ENCODE measurements around the gene ATP1A1. TPM values are rescaled to one million over a fixed set of nuclear protein-coding genes. Genes with fewer than 3 reads are reported as not detected.
A peak's percentile ranks its signal among the peaks of the same experiment; 100 is the strongest.

The ATP1A1 gene
- total RNA-seq, 2 experiments from 2014 or later: 74.4 to 186 TPM

- TF ChIP-seq EZH2phosphoT487 (IDR thresholded peaks at IDR 0.05; ENCODE audit: borderline replicate concordance, low read depth, low read length) (no peak), CTCF (conservative IDR thresholded peaks at IDR 0.05; ENCODE audit: low read length) (no peak)
- Histone ChIP-seq H3K36me3 (ENCODE audit: insufficient read depth, low read length) (no peaks in the 10 kb centered on the region), H3K9me2 (ENCODE audit: insufficient read depth, low read length) (no peaks in the 10 kb centered on the region), H3K9me3 (ENCODE audit: low read length) (no peaks in the 10 kb centered on the region), H3K79me2 (ENCODE audit: insufficient read depth, low read depth, low read length) (peaks cover 9% of the 10 kb centered on the region; the same call in 1 of the 2 replicates), H2AFZ (ENCODE audit: low read length) (peak overlapping the region; percentile 99), H3K4me3 (ENCODE audit: low read depth, low read length, poor library complexity, severe bottlenecking) (peak overlapping the region; percentile 87), H3K4me1 (ENCODE audit: insufficient read depth, low read length, poor library complexity, severe bottlenecking) (peaks cover 30% of the 10 kb centered on the region), H4K20me1 (ENCODE audit: insufficient read depth, low read length) (no peaks in the 10 kb centered on the region), H3K4me2 (ENCODE audit: low read length) (peak overlapping the region; percentile 88), H3K27ac (ENCODE audit: low read depth, low read length, poor library complexity, severe bottlenecking) (peak overlapping the region; percentile 43)
- ChIA-PET POLR2A (interaction anchor here (0.6 to 2.6 kb wide), 11 partner anchors 11 to 1907 kb away, joined by 3 to 13 read pairs (median 3); no protein-coding TSS in a partner anchor), CTCF (ENCODE audit: unreplicated experiment) (interaction anchor here (1.0 kb wide), 1 partner anchor 137 kb away, joined by 3 read pairs; no protein-coding TSS in a partner anchor)
- intact Hi-C loops (cut with micrococcal nuclease; ENCODE audit: unreplicated experiment): loop anchor here (2.0 kb wide), 1 partner anchor 89 kb away; no protein-coding TSS in a partner anchor
- peak; percentile 92 for DNase-seq (ENCODE audit: low spot score)
- TSS peak; percentile 81 for BruUV-seq (replicated peaks)
These were observed 45.2 kb downstream of the ATP1A1 start for GRCh38 chr1:116418091-116418830.

- no peak overlapping the region for H3K27ac ChIP-seq (ENCODE audit: low read depth, low read length, poor library complexity, severe bottlenecking)
- ChIA-PET CTCF (ENCODE audit: unreplicated experiment) (no interaction called here), POLR2A (interaction anchor here (0.6 to 1.0 kb wide), 2 partner anchors 37 to 69 kb away, joined by 3 to 5 read pairs; no protein-coding TSS in a partner anchor)
- DNase-seq (ENCODE audit: low spot score): no peak
- no peak overlapping the region for H3K4me2 ChIP-seq (ENCODE audit: low read length)
- no TSS peak for BruUV-seq (replicated peaks)
- no peaks in the 10 kb centered on the region for H3K9me3 ChIP-seq (ENCODE audit: low read length)
- peaks cover 9% of the 10 kb centered on the region; the same call in 1 of the 2 replicates for H3K79me2 ChIP-seq (ENCODE audit: insufficient read depth, low read depth, low read length)
- intact Hi-C loops (cut with micrococcal nuclease; ENCODE audit: unreplicated experiment): no loop called here
- peak overlapping the region; percentile 41 for H2AFZ ChIP-seq (ENCODE audit: low read length)
- no peaks in the 10 kb centered on the region for H3K36me3 ChIP-seq (ENCODE audit: insufficient read depth, low read length)
- TF ChIP-seq EZH2phosphoT487 (IDR thresholded peaks at IDR 0.05; ENCODE audit: borderline replicate concordance, low read depth, low read length): no peak
- H3K4me1 ChIP-seq (ENCODE audit: insufficient read depth, low read length, poor library complexity, severe bottlenecking): peaks cover 28% of the 10 kb centered on the region
- H3K9me2 ChIP-seq (ENCODE audit: insufficient read depth, low read length): no peaks in the 10 kb centered on the region
- H3K4me3 ChIP-seq (ENCODE audit: low read depth, low read length, poor library complexity, severe bottlenecking): no peak overlapping the region
- no peaks in the 10 kb centered on the region for H4K20me1 ChIP-seq (ENCODE audit: insufficient read depth, low read length)
These were observed 47.6 kb downstream of the ATP1A1 start for GRCh38 chr1:116420417-116421200.

GRCh38 chr1:116424438-116424837, 51.4 kb downstream of the ATP1A1 start:
- ChIA-PET CTCF (ENCODE audit: unreplicated experiment) (no interaction called here), POLR2A (interaction anchor here (0.6 kb wide), 1 partner anchor 429 kb away, joined by 3 read pairs; no protein-coding TSS in a partner anchor)
- no peaks in the 10 kb centered on the region for H3K9me2 ChIP-seq (ENCODE audit: insufficient read depth, low read length)
- H3K79me2 ChIP-seq (ENCODE audit: insufficient read depth, low read depth, low read length): no peaks in the 10 kb centered on the region
- BruUV-seq (replicated peaks): no TSS peak
- peaks cover under 1% of the 10 kb centered on the region for H3K4me1 ChIP-seq (ENCODE audit: insufficient read depth, low read length, poor library complexity, severe bottlenecking)
- DNase-seq (ENCODE audit: low spot score): no peak
- no peak overlapping the region for H2AFZ ChIP-seq (ENCODE audit: low read length)
- TF ChIP-seq EZH2phosphoT487 (IDR thresholded peaks at IDR 0.05; ENCODE audit: borderline replicate concordance, low read depth, low read length): no peak
- no peak for TF ChIP-seq CTCF (conservative IDR thresholded peaks at IDR 0.05; ENCODE audit: low read length)
- no peak overlapping the region for H3K4me2 ChIP-seq (ENCODE audit: low read length)
- no peaks in the 10 kb centered on the region for H3K36me3 ChIP-seq (ENCODE audit: insufficient read depth, low read length)
- no peaks in the 10 kb centered on the region for H4K20me1 ChIP-seq (ENCODE audit: insufficient read depth, low read length)
- intact Hi-C loops (cut with micrococcal nuclease; ENCODE audit: unreplicated experiment): no loop called here
- H3K27ac ChIP-seq (ENCODE audit: low read depth, low read length, poor library complexity, severe bottlenecking): no peak overlapping the region
- no peaks in the 10 kb centered on the region for H3K9me3 ChIP-seq (ENCODE audit: low read length)
- H3K4me3 ChIP-seq (ENCODE audit: low read depth, low read length, poor library complexity, severe bottlenecking): no peak overlapping the region

Data from OCI-LY7 (cell line).